Measurements from ENCODE around the gene C16orf78. TPM values are rescaled to one million over a fixed set of nuclear protein-coding genes. Genes with fewer than 3 reads are reported as not detected.

Gene C16orf78
- total and polyA plus RNA-seq, 9 donors: not detected

DNA sequence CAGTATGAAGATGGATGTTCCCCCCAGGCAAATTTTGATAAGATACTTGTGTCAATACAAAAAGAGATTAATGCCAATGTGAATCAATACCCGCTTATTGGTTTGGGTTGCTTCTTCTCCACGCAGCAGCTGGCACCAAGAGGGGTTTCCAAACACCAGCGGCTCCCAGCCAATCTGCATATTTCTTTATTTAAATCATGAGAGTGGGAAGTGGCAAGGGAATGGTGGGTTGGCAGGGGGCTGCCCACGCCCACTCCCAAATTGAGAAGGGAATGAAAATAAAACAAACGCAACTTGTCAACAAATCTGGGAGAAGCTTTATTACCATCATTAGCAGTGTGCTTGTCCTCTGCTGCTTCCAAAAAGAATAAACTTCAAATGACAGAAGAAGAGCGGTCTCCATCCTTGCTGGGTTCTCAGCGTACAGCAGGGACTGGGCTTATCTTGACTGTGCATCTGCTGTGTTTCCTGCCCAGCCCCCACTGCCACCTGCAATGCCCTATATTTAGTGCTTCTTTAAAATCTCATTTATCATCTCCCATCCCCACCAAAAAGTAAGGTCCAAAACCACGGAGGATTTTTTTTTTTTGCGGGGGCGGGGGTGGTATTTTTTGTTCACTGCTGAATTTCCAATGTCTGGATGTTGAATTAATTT lies 34.9 kb upstream of the C16orf78 start:
- Histone ChIP-seq H3K9me3 (replicated peaks; ENCODE audit: control insufficient read depth, low read depth, low read length) (no peaks in the 10 kb centered on the region), H3K4me3 (ENCODE audit: low read length) (no peak overlapping the region), H3K27ac (ENCODE audit: low read length) (no peak overlapping the region), H3K27me3 (ENCODE audit: control insufficient read depth, insufficient read depth, low read length) (peaks cover 2% of the 10 kb centered on the region), H3K4me1 (ENCODE audit: control insufficient read depth, insufficient read depth, low read length) (no peaks in the 10 kb centered on the region), H3K36me3 (ENCODE audit: control insufficient read depth, insufficient read depth, low read length) (no peaks in the 10 kb centered on the region)
- 49% methylated on average over 2 of the region's 10 CpGs for WGBS (ENCODE audit: insufficient coverage)
- no peak for DNase-seq

DNA sequence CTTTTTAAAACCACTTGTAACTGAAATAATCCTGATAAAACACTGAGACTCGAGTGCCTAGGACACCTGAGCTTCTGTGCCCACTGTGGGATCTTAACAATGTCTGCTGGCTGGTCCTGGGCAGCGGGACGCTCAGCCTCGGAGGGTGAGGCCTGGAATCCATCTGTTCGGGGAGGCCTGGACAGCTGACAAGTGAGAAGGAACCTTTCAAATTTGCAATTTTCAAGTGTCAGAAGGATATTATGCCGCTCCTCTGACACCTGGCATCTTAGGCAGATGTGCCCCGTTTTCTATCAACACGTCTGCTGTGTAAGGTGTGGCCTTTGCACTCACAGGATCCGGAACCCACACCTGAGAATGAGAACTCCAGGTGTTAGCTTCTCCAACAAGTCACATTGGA lies 33.1 kb upstream of the C16orf78 start:
- Histone ChIP-seq H3K4me1 (ENCODE audit: control insufficient read depth, insufficient read depth, low read length) (no peaks in the 10 kb centered on the region), H3K27me3 (ENCODE audit: control insufficient read depth, insufficient read depth, low read length) (peaks cover 2% of the 10 kb centered on the region), H3K4me3 (ENCODE audit: low read length) (no peak overlapping the region), H3K27ac (ENCODE audit: low read length) (no peak overlapping the region), H3K9me3 (replicated peaks; ENCODE audit: control insufficient read depth, low read depth, low read length) (no peaks in the 10 kb centered on the region), H3K36me3 (ENCODE audit: control insufficient read depth, insufficient read depth, low read length) (no peaks in the 10 kb centered on the region)
- WGBS (ENCODE audit: insufficient coverage): 70% methylated on average over 6 of the region's 9 CpGs
- no peak for DNase-seq

DNA sequence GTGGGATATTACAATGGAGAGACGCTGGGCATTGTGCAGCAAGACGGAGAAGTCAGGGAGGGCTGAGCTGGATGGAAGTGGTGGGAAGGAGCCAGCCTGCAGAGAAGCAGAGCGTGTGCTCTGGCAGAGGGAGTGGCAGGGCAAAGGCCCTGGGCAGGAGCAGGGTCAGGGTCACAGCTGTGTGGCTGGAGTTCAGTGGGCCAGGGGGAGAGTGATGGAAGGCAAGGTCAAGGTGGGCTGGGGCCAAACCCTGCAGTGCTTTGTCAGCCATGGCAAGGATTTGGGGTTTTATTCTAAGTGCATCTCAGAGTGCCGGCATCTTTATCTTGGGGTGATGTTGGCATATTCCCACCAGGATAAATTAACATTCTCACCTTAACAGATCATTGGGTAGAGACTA lies 31.9 kb upstream of the C16orf78 start:
- Histone ChIP-seq H3K9me3 (replicated peaks; ENCODE audit: control insufficient read depth, low read depth, low read length) (no peaks in the 10 kb centered on the region), H3K27me3 (ENCODE audit: control insufficient read depth, insufficient read depth, low read length) (peaks cover 2% of the 10 kb centered on the region), H3K36me3 (ENCODE audit: control insufficient read depth, insufficient read depth, low read length) (no peaks in the 10 kb centered on the region), H3K4me1 (ENCODE audit: control insufficient read depth, insufficient read depth, low read length) (no peaks in the 10 kb centered on the region), H3K27ac (ENCODE audit: low read length) (no peak overlapping the region), H3K4me3 (ENCODE audit: low read length) (no peak overlapping the region)
- 77% methylated on average over 3 of the region's 4 CpGs for WGBS (ENCODE audit: insufficient coverage)
- DNase-seq: no peak

DNA sequence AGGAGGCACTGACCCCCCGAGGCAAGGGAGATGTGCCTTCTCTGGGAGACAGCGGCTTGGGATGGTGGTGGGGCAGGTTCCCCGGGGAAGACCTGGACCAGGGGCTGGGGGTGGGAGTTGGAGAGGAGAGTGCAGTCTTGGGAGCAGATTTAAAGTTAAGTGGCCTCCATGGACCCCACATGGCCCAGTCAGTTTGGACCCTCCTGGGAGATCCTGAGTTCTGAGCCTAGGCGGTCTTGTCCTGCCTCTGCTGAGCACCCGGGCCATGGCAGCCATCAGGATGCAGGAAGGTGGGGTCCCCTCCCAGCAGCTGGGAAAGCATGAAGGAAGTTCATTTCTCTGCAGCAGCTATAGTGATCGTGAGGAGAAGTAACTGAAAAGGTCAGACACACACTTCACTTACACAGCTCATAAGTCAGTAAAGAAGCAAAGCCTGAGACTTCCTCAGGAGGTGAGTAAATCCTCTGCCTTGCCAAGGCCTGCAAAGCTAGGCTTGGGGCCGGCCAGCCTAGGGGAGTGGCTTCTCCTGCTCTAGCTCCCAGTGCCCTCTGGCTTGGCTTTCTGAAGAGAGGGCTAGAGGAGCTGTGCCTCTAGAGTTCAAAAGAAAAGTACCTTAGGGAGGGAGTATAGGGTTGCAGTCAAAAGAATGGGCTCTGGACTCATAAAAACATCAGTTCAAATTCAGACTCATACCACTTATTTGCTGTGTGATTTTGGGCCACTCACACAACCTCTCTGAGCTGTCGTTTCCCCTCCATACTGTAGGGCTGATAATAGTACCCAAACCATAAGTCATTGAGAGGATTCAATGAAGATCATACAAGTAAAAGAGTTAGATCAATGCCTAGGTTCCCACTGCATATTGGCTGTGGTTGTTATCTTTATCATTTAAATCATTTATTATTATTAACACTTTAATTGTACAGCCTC lies 31.0 kb upstream of the C16orf78 start:
- no peak for DNase-seq
- Histone ChIP-seq H3K27ac (ENCODE audit: low read length) (no peak overlapping the region), H3K4me1 (ENCODE audit: control insufficient read depth, insufficient read depth, low read length) (no peaks in the 10 kb centered on the region), H3K9me3 (replicated peaks; ENCODE audit: control insufficient read depth, low read depth, low read length) (no peaks in the 10 kb centered on the region), H3K36me3 (ENCODE audit: control insufficient read depth, insufficient read depth, low read length) (no peaks in the 10 kb centered on the region), H3K4me3 (ENCODE audit: low read length) (no peak overlapping the region), H3K27me3 (ENCODE audit: control insufficient read depth, insufficient read depth, low read length) (peaks cover 2% of the 10 kb centered on the region)
- 71% methylated on average over 3 of the region's 8 CpGs for WGBS (ENCODE audit: insufficient coverage)

DNA sequence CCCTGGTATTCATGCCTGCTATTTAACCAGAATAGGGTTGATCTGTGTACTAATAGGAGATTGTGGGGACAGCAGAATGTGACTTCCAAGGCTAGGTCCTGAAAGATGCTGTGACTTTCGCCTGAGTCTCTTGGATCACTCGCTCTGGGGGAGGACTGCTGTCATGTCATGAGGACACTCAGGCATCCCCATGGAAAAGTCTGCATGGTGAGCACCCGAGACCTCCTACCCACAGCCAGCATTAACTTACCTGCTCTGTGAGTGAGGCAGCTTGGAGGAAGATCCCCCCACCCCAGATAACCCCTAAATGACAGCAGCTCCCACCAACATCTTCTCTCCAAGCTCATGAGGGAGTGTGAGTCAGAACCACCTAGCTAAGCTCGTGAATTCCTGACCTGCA lies 30.3 kb upstream of the C16orf78 start:
- no peak overlapping the region for H3K4me3 ChIP-seq (ENCODE audit: low read length)
- H3K27ac ChIP-seq (ENCODE audit: low read length): no peak overlapping the region
- H3K36me3 ChIP-seq (ENCODE audit: control insufficient read depth, insufficient read depth, low read length): no peaks in the 10 kb centered on the region
- H3K9me3 ChIP-seq (replicated peaks; ENCODE audit: control insufficient read depth, low read depth, low read length): no peaks in the 10 kb centered on the region
- 81% methylated on average over 3 of the region's 4 CpGs for WGBS (ENCODE audit: insufficient coverage)
- H3K4me1 ChIP-seq (ENCODE audit: control insufficient read depth, insufficient read depth, low read length): no peaks in the 10 kb centered on the region
- DNase-seq: no peak
- H3K27me3 ChIP-seq (ENCODE audit: control insufficient read depth, insufficient read depth, low read length): peaks cover 2% of the 10 kb centered on the region

DNA sequence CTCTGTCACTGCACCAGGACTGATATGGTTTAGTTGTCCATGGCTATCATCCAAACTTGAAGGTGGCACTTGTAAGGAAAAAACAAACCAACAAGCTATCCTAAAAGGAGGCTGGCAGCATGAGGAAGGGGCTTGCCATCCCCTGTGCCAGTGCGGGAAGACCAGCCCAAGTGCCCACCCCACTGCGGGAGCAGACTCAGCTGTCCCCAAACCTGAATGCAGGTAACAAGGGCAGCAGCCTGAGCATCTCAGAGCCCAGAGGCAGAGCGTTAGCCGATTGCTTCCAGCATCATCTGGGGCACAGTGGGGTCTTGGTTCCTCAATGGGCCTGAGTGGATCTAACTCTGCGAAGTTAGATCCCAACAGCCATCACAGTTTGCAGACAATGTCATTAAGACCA lies 29.2 kb upstream of the C16orf78 start:
- 81% methylated on average over 5 of the region's 5 CpGs for WGBS (ENCODE audit: insufficient coverage)
- Histone ChIP-seq H3K4me3 (ENCODE audit: low read length) (no peak overlapping the region), H3K27ac (ENCODE audit: low read length) (no peak overlapping the region), H3K36me3 (ENCODE audit: control insufficient read depth, insufficient read depth, low read length) (no peaks in the 10 kb centered on the region), H3K27me3 (ENCODE audit: control insufficient read depth, insufficient read depth, low read length) (peaks cover 6% of the 10 kb centered on the region), H3K4me1 (ENCODE audit: control insufficient read depth, insufficient read depth, low read length) (no peaks in the 10 kb centered on the region), H3K9me3 (replicated peaks; ENCODE audit: control insufficient read depth, low read depth, low read length) (no peaks in the 10 kb centered on the region)
- DNase-seq: no peak

DNA sequence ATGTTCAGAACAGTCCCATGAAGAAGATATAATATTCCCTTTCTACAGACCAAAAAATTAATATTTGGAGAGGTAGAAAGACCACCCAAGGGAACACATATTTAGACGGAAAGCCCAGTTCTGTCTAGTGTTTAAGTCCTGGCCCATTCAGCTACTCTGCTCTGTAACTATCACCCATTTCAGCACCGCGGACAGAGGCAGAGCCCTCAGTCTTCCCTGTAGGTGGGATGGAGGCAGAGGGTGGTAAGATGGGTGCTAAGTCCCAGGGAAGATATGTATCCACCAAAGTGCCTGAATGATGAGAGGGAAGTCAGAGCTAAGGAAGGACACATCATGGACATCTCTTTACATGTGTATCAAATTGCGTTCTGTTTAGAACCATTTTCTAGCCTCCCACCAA lies 27.8 kb upstream of the C16orf78 start:
- H3K27me3 ChIP-seq (ENCODE audit: control insufficient read depth, insufficient read depth, low read length): peaks cover 16% of the 10 kb centered on the region
- no peak overlapping the region for H3K27ac ChIP-seq (ENCODE audit: low read length)
- no peak overlapping the region for H3K4me3 ChIP-seq (ENCODE audit: low read length)
- no peak for DNase-seq
- H3K36me3 ChIP-seq (ENCODE audit: control insufficient read depth, insufficient read depth, low read length): no peaks in the 10 kb centered on the region
- no CpG with 5 or more reads among the region's 4 CpGs for WGBS (ENCODE audit: insufficient coverage)
- no peaks in the 10 kb centered on the region for H3K4me1 ChIP-seq (ENCODE audit: control insufficient read depth, insufficient read depth, low read length)
- no peaks in the 10 kb centered on the region for H3K9me3 ChIP-seq (replicated peaks; ENCODE audit: control insufficient read depth, low read depth, low read length)

DNA sequence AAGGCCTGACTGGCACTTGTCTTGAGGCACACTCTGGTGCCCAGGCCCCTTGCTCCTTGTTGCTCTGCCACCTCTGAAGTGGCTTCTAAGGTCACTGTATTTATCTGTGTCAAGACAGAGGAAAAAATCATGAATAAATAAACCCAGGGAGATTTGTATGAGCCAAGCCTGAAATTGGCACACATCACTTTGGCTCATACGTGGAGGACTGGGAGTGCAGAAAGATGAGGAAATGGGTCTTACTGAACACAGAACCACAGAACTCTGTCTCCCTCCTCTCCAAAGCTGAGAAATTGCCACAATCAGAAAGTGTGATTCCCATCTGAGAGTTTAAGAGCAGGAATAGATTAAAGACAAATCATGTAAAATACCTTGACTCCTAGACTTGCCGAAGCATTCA lies 27.1 kb upstream of the C16orf78 start:
- no peaks in the 10 kb centered on the region for H3K9me3 ChIP-seq (replicated peaks; ENCODE audit: control insufficient read depth, low read depth, low read length)
- no peaks in the 10 kb centered on the region for H3K36me3 ChIP-seq (ENCODE audit: control insufficient read depth, insufficient read depth, low read length)
- WGBS (ENCODE audit: insufficient coverage): 100% methylated on average over 1 of the region's 2 CpGs
- DNase-seq: no peak
- no peak overlapping the region for H3K4me3 ChIP-seq (ENCODE audit: low read length)
- H3K27ac ChIP-seq (ENCODE audit: low read length): no peak overlapping the region
- peaks cover 21% of the 10 kb centered on the region for H3K27me3 ChIP-seq (ENCODE audit: control insufficient read depth, insufficient read depth, low read length)
- no peaks in the 10 kb centered on the region for H3K4me1 ChIP-seq (ENCODE audit: control insufficient read depth, insufficient read depth, low read length)

DNA sequence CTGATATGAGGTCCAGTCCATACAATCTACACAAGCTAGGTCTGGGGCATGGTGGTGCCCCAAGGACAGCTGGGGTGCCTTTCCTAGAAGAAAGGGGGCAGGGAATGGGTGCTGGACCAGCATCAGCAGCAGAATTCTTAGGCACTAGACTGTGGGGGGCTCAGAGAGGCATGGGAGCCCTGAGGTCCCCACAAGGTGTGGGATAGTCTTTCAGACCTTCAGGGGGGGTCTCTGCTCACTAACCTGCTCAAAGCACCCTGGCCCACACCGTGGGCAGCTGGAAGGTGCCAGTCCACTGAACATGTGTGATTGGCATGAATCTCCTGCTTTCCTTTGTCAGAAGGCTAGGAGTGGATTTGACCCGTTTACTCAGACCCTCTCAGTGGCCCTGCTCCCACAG lies 26.1 kb upstream of the C16orf78 start:
- no peak for DNase-seq
- Histone ChIP-seq H3K36me3 (ENCODE audit: control insufficient read depth, insufficient read depth, low read length) (no peaks in the 10 kb centered on the region), H3K4me1 (ENCODE audit: control insufficient read depth, insufficient read depth, low read length) (no peaks in the 10 kb centered on the region), H3K9me3 (replicated peaks; ENCODE audit: control insufficient read depth, low read depth, low read length) (no peaks in the 10 kb centered on the region), H3K4me3 (ENCODE audit: low read length) (no peak overlapping the region), H3K27me3 (ENCODE audit: control insufficient read depth, insufficient read depth, low read length) (peaks cover 21% of the 10 kb centered on the region), H3K27ac (ENCODE audit: low read length) (no peak overlapping the region)
- WGBS (ENCODE audit: insufficient coverage): 20% methylated on average over 1 of the region's 2 CpGs

DNA sequence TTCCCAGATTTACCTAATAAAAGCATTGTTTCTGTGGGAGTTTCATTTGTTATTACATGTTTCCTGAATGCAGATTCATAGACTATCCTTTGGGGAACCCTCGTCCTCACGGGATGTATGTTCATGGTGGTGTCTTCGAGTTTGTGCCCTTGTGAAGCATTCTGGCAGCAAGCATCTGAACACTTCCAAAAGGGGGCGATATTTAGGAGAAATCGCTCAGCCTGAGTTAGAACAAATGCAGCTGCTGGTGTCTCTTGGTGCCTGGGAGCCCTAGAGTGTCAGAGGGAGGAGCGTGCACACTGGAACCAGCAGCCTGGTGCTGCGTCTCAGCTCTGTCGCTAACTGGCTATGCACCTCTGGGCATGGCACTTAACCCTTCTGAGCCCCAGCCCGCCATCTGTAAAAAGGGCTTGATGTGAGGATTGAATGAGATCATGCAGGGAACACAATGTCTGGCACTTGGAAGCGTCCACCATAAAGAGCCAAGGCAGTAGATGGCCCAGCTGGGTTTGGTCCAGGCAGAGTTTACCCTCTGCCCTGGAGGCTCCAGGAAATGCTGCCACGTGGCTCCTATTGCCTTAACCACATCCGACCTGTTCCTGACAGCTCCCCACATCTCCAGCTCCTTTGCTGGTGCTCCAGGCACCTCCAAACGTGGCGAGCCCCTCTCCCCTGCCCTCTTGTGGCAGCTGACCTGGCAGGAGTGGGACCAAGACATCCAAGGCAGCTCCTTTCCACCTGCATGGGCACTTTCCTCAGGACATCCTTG lies 25.0 kb upstream of the C16orf78 start:
- Histone ChIP-seq H3K4me1 (ENCODE audit: control insufficient read depth, insufficient read depth, low read length) (peaks cover 3% of the 10 kb centered on the region), H3K4me3 (ENCODE audit: low read length) (no peak overlapping the region), H3K9me3 (replicated peaks; ENCODE audit: control insufficient read depth, low read depth, low read length) (no peaks in the 10 kb centered on the region), H3K27ac (ENCODE audit: low read length) (no peak overlapping the region), H3K27me3 (ENCODE audit: control insufficient read depth, insufficient read depth, low read length) (peaks cover 19% of the 10 kb centered on the region), H3K36me3 (ENCODE audit: control insufficient read depth, insufficient read depth, low read length) (no peaks in the 10 kb centered on the region)
- 49% methylated on average over 13 of the region's 14 CpGs for WGBS (ENCODE audit: insufficient coverage)
- no peak for DNase-seq

Measured in muscle of leg (tissue), 11 donors.